Activated CD4-positive, alpha-beta T cell treated with anti-CD3 and anti-CD28 coated beads for 24 hours (primary cell): Measurements from ENCODE around the gene CYP2W1.

ENCODE experiments used
- DNase-seq, 2 donors: peaks; one replicate each; pipeline ENCODE4 v3.0.0-alpha.2; 2020; ENCODE audit warnings: low read depth in 2 of 2

The CYP2W1 gene

DNA sequence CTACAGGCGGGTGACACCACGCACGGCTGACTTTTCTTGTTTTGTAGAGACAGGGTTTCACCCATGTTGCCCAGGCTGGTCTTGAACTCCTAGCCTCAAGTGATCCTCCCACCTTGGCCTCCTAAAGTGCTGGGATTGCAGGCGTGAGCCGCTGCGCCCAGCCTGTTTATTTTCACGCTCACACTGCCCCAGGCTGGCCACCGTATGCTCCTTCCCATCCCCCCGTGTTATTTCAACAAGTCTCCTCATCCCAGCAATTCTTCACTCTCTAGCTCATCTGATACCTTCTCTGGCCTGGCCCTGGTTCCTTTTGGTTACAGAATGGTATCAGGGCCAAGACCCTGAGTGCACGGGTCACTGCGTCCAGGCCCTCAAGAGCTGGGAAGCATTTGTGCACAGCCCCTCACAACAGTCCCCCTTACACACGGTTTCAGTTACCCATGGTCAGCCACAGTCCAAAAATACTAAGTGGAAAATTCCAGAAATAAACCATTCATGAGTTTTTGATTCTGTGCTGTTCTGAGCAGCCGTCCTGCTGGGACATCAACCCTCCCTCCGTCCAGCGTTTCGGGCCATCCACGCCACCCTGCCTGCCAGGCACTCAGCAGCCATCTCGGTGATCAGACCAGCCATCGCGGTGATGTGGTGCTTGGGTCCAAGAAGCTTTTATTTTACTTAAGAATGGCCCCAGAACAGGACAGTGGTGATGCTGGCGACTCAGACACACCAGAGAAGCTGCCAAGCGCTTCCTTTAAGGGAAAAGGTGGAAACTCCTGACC, 16.5 kb upstream of the CYP2W1 start:
- DNase-seq, result no peak

GRCh38 chr7:967361-968082, 15.5 kb upstream of the CYP2W1 start:
- no peak for DNase-seq

GRCh38 chr7:968205-969105, 14.5 kb upstream of the CYP2W1 start:
- DNase-seq, result no peak

GRCh38 chr7:969403-969802, 13.6 kb upstream of the CYP2W1 start:
- DNase-seq, result no peak

GRCh38 chr7:970744-971143, 12.2 kb upstream of the CYP2W1 start:
- no peak for DNase-seq

- no peak for DNase-seq
Observed at GRCh38 chr7:972110-972509, 10.9 kb upstream of the CYP2W1 start.

- DNase-seq, result no peak
Observed at GRCh38 chr7:972676-973309, 10.2 kb upstream of the CYP2W1 start.

- no peak for DNase-seq
Observed at GRCh38 chr7:973312-973711, 9.7 kb upstream of the CYP2W1 start.

GRCh38 chr7:974172-974571, 8.8 kb upstream of the CYP2W1 start:
- no peak for DNase-seq

DNA sequence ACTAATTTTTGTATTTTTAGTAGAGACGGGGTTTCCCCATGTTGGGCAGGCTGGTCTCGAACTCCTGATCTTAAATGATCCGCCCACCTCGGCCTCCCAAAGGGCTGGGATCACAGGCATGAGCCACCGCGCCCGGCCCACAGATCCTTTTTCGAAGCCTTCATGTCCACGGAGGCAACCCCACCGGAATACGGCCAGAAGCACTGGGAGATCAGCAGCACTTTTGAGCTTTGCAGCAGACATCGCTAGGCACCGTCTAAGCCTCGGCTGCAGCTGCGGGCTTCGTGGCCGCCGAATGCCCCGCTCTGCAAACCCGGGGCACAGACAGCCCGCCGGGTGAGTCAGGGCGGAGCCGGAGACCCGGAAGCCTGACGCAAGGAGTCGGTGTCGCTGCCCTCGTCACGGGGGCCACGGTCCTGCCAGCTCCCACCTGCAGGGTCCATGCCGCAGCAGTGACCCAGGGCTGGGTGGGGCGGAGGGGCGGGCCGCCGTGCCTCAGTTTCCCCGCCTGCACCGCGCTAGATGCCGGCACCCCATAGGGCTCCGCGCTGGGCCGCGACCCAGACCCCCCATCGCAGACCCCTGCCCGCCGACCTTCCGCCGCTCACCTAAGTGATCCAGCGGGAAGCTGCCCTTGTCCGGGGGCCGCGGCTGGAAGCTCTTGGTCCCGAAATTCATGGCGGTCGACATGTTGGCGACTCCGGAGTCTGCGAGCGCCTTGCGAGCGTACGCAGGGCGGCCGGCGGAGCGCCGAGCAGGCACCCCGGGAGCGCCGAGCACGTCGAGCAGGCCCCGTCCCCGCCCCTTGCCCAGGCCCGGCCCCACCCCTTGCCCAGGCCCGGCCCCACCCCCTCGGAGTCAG, 7.9 kb upstream of the CYP2W1 start, which contains the start of gene COX19:
Gene COX19, minus strand, starts transcription at position 730 of the 862 bp plus-strand sequence. Its CDS starts 40 bp downstream, at position 690.
- peak; percentile 81 to 88 for DNase-seq

GRCh38 chr7:975702-976473, 7.1 kb upstream of the CYP2W1 start:
- DNase-seq, result no peak

- no peak for DNase-seq
Observed at GRCh38 chr7:976901-977325, 6.1 kb upstream of the CYP2W1 start.

GRCh38 chr7:977326-978048, 5.5 kb upstream of the CYP2W1 start:
- no peak for DNase-seq

DNA sequence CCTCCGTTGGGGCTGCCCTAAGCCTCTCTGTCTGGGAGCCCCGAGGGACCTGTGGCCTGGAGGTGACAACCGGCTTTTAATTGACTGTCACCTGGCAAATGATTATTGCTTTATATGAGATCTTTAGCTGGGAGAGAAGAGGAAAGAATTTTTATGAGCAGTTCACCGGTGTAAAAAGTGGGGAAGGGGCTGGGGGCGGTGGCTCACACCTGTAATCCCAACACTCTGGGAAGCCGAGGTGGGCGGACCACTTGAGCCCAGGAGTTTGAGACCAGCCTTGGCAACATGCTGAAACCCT, 5.0 kb upstream of the CYP2W1 start:
- DNase-seq, result no peak

DNA sequence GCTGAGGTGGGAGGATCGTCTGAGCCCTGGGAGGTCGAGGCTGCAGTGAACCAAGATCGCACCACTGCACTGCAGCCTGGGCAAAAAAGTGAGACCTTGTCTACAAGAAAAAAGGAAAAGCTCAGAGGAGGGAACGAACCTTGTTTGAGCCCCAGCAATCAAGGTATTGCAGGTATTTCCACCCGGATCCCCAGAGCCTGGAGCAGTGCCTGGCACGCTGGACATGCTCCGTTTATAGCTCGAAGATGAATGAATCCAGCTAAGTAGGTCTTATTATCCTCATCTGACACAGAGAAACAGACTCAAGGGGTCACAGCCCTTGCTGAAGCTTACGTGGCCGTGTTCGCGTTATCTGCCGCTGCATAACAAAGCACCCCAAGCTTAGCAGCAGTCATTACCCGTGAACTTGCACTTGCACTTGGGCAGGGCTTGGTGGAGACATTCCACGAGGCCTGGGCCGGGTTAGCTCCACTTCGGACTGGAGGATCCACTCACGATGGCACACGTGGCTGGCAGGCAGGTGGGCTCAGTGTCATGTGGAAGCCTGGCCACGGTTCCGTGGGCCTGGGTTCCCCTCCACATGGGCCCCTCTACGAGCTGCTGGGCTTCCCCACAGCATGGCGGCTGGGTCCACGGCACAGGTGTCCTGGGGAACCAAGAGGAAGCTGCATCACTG, 4.4 kb upstream of the CYP2W1 start:
- no peak for DNase-seq

- DNase-seq, result no peak
Observed at GRCh38 chr7:979151-979550, 3.8 kb upstream of the CYP2W1 start.

DNA sequence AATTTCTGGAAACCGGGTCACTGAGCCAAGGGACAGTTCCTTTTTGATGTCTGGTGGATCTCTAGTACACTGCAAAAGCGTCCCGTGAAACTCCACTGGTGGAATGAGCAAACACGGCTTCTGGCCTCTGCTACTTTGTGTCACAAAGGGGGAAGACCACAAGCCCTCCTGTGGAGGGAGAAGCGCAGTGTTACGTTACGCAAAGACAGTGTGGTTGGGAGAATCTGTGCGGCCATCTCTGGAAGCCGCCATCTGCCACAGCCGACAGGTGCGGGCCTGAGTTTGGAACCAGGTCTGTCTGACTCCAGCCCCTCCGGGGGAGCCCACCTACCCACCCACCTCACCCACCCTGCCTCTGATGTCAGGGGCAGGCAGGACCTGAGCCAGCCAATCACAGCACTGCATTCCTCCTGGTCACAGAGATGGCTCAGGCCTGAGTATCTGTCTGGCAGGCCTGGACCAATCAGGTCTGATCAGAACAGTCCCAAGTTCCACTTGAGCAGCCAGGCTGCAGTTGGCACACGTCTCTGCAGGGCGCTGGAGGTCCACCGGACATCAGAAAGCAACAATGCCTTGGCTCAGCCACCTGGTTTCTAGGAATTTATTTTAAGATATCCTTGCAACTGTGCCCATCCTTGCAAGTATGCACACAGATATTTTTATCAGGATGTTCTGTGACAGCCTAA, 3.0 kb upstream of the CYP2W1 start:
- no peak for DNase-seq

DNA sequence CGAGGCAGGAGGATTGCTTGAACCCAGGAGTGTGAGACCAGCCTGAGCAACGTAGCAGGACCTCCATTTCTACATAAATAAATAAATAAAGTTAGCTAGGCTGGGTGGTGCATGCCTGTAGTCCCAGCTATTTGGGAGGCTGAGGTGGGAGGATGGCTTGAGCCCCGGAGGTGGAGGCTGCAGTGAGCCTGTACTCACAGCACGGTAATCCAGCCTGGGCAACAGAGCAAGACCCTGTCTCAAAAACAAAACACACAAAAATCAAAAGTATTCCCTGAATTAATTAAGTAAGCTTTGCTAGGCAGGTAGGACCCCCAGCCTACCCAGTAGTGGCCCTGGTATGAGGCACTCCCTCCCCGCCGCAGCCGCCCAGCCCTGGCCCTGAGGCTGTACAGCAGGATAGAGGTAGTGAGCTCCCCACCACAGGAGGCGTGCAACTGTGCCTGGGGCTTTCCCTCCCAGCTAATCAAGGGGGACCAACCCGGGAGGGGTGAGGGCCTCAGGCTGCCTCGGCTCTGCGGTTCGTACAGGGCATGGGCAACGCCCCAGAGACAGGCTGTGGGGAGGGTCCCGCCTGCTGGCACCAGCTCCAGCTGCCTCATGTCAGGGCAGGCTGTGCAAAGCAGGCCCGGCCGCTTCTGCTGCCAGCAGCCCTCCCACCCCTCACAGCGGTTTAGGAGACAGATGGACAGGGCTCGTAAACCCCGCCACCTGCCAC, 1.0 kb upstream of the CYP2W1 start:
- no peak for DNase-seq
